B cell (primary cell): ENCODE data around the gene KIAA0753.

Source experiments
- CTCF ChIP-seq: fragments of 200-600 bp; IDR thresholded peaks from one replicate; pipeline ENCODE4 v1.8.0; 2022; ENCODE audit warnings: antibody characterized with exemption, mild to moderate bottlenecking
- EZH2 ChIP-seq: IDR thresholded peaks from 2 replicates; pipeline ENCODE4 v1.6.1; 2012; ENCODE audit warnings: borderline replicate concordance, low read depth, mild to moderate bottlenecking, moderate library complexity, low read length; ENCODE audit not compliant: insufficient read depth, poor library complexity, severe bottlenecking

- TF ChIP-seq CTCF (no peak), EZH2 (no peak)
Measured at GRCh38 chr17:6611231-6611630, 29.3 kb downstream of the KIAA0753 start.
